HUES64 (cell line): ENCODE measurements around the gene LCE4A.

Source experiments
- H3K27ac ChIP-seq: 2 replicates; pipeline ENCODE4 v1.7.0; 2013; ENCODE audit warnings: low read depth, low read length, inconsistent platforms
- H3K27me3 ChIP-seq: 2 replicates; pipeline ENCODE4 v1.6.1; 2013; ENCODE audit warnings: mild to moderate bottlenecking, low read length; ENCODE audit not compliant: insufficient read depth
- H3K36me3 ChIP-seq: 2 replicates; pipeline ENCODE4 v1.6.1; 2013; ENCODE audit warnings: mild to moderate bottlenecking, low read length; ENCODE audit not compliant: insufficient read depth
- H3K4me1 ChIP-seq: 2 replicates; pipeline ENCODE4 v1.6.1; 2013; ENCODE audit warnings: mild to moderate bottlenecking, low read length, moderate library complexity; ENCODE audit not compliant: insufficient read depth
- H3K4me3 ChIP-seq: 2 replicates; pipeline ENCODE4 v1.5.1; 2013; ENCODE audit warnings: mild to moderate bottlenecking, low read length, moderate library complexity
- H3K9ac ChIP-seq: 2 replicates; pipeline ENCODE4 v1.6.1; 2013; ENCODE audit warnings: mild to moderate bottlenecking, low read depth, low read length
- H3K9me3 ChIP-seq: 2 replicates; pipeline ENCODE4 v1.6.1; 2013; ENCODE audit warnings: low read depth, low read length; ENCODE audit not compliant: insufficient read depth
- WGBS: fragments of 150-250, 120-280 bp; methylation state at CpG from one replicate; pipeline ENCODE4 v1.1.7; 2013; ENCODE audit warnings: missing lambda C conversion rate; 5-methylcytosine and 5-hydroxymethylcytosine counted together

Gene LCE4A

GRCh38 chr1:152745765-152746444 lies 37.9 kb downstream of the LCE4A start:
- Histone ChIP-seq H3K27me3 (no peaks in the 10 kb centered on the region), H3K4me1 (no peaks in the 10 kb centered on the region), H3K4me3 (no peak overlapping the region), H3K27ac (no peak overlapping the region), H3K36me3 (no peaks in the 10 kb centered on the region), H3K9me3 (peaks cover 94% of the 10 kb centered on the region), H3K9ac (no peak overlapping the region)
- 83% methylated on average over 6 of the region's 6 CpGs for WGBS

- Histone ChIP-seq H3K36me3 (no peaks in the 10 kb centered on the region), H3K27me3 (no peaks in the 10 kb centered on the region), H3K9me3 (peaks cover 94% of the 10 kb centered on the region), H3K27ac (no peak overlapping the region), H3K4me1 (no peaks in the 10 kb centered on the region), H3K4me3 (no peak overlapping the region), H3K9ac (no peak overlapping the region)
- 33% methylated on average over 1 of the region's 1 CpG for WGBS
Measured at GRCh38 chr1:152747831-152748230, 39.9 kb downstream of the LCE4A start.

- no peak overlapping the region for H3K4me3 ChIP-seq
- no peaks in the 10 kb centered on the region for H3K27me3 ChIP-seq
- no peak overlapping the region for H3K27ac ChIP-seq
- no peak overlapping the region for H3K9ac ChIP-seq
- 96% methylated on average over 1 of the region's 1 CpG for WGBS
- no peaks in the 10 kb centered on the region for H3K4me1 ChIP-seq
- H3K9me3 ChIP-seq, result peaks cover 90% of the 10 kb centered on the region
- H3K36me3 ChIP-seq, result no peaks in the 10 kb centered on the region
Measured at GRCh38 chr1:152752225-152752624, 44.3 kb downstream of the LCE4A start.

GRCh38 chr1:152753586-152753985 lies 45.6 kb downstream of the LCE4A start:
- no peak overlapping the region for H3K9ac ChIP-seq
- H3K4me1 ChIP-seq, result no peaks in the 10 kb centered on the region
- WGBS, result 18% methylated on average over 1 of the region's 1 CpG
- H3K36me3 ChIP-seq, result no peaks in the 10 kb centered on the region
- no peak overlapping the region for H3K27ac ChIP-seq
- H3K4me3 ChIP-seq, result no peak overlapping the region
- no peaks in the 10 kb centered on the region for H3K27me3 ChIP-seq
- peaks cover 90% of the 10 kb centered on the region for H3K9me3 ChIP-seq

- no CpG with 5 or more reads among the region's 2 CpGs for WGBS
- H3K27me3 ChIP-seq, result no peaks in the 10 kb centered on the region
- H3K4me1 ChIP-seq, result no peaks in the 10 kb centered on the region
- H3K9ac ChIP-seq, result no peak overlapping the region
- no peak overlapping the region for H3K27ac ChIP-seq
- H3K36me3 ChIP-seq, result no peaks in the 10 kb centered on the region
- peaks cover 95% of the 10 kb centered on the region for H3K9me3 ChIP-seq
- H3K4me3 ChIP-seq, result no peak overlapping the region
Measured at GRCh38 chr1:152756872-152757271, 48.9 kb downstream of the LCE4A start.

- peaks cover 95% of the 10 kb centered on the region for H3K9me3 ChIP-seq
- H3K27ac ChIP-seq, result no peak within 1 kb of the TSS
- no peaks in the 10 kb centered on the region for H3K27me3 ChIP-seq
- no peaks in the 10 kb centered on the region for H3K36me3 ChIP-seq
- no peaks in the 10 kb centered on the region for H3K4me1 ChIP-seq
- no peak within 1 kb of the TSS for H3K4me3 ChIP-seq
- WGBS, result 82% methylated on average over 5 of the region's 6 CpGs
- H3K9ac ChIP-seq, result no peak within 1 kb of the TSS
Measured at GRCh38 chr1:152757747-152758146, 49.8 kb downstream of the LCE4A start, which contains the start of gene KPRP. Gene KPRP, plus strand, starts transcription at chr1:152758025. Its CDS starts 1,564 bp downstream, at chr1:152759589.

GRCh38 chr1:152758636-152759035 lies 50.7 kb downstream of the LCE4A start:
- H3K9me3 ChIP-seq, result peaks cover 92% of the 10 kb centered on the region
- H3K27me3 ChIP-seq, result no peaks in the 10 kb centered on the region
- no peaks in the 10 kb centered on the region for H3K36me3 ChIP-seq
- H3K27ac ChIP-seq, result no peak overlapping the region
- no peak overlapping the region for H3K4me3 ChIP-seq
- H3K9ac ChIP-seq, result no peak overlapping the region
- H3K4me1 ChIP-seq, result no peaks in the 10 kb centered on the region
- 61% methylated on average over 3 of the region's 4 CpGs for WGBS
